ENCODE data around the gene MRPL55.
A peak's percentile ranks its signal among the peaks of the same experiment; 100 is the strongest.

Gene MRPL55

GRCh38 chr1:228100822-228101613 is 8.1 kb downstream of the MRPL55 start:
- DNase-seq: no peak

- DNase-seq: no peak
Measured at GRCh38 chr1:228099331-228099732, 9.8 kb downstream of the MRPL55 start.

GRCh38 chr1:228098323-228098931 is 10.7 kb downstream of the MRPL55 start:
- no peak for DNase-seq

- DNase-seq: no peak
Measured at GRCh38 chr1:228097333-228098081, 11.6 kb downstream of the MRPL55 start.

- DNase-seq: no peak
Measured at GRCh38 chr1:228096416-228097332, 12.4 kb downstream of the MRPL55 start.

- no peak for DNase-seq
Measured at GRCh38 chr1:228095938-228096337, 13.2 kb downstream of the MRPL55 start.

- DNase-seq: no peak
Measured at GRCh38 chr1:228095161-228095560, 13.9 kb downstream of the MRPL55 start.

GRCh38 chr1:228094432-228095016 is 14.6 kb downstream of the MRPL55 start:
- DNase-seq: no peak

- no peak for DNase-seq
Measured at GRCh38 chr1:228093050-228093906, 15.8 kb downstream of the MRPL55 start.

- DNase-seq: no peak
Measured at GRCh38 chr1:228092342-228093049, 16.6 kb downstream of the MRPL55 start.

- DNase-seq: no peak
Measured at GRCh38 chr1:228091084-228091483, 18.0 kb downstream of the MRPL55 start.

GRCh38 chr1:228090613-228091081 is 18.5 kb downstream of the MRPL55 start:
- DNase-seq: no peak

GRCh38 chr1:228089519-228090380 is 19.3 kb downstream of the MRPL55 start:
- no peak for DNase-seq

- DNase-seq: no peak
Measured at GRCh38 chr1:228088586-228089498, 20.3 kb downstream of the MRPL55 start.

- DNase-seq: peak in 1 of 2 experiments; percentile 15
Measured at GRCh38 chr1:228087771-228088251, 21.3 kb downstream of the MRPL55 start.

GRCh38 chr1:228085287-228085951 is 23.7 kb downstream of the MRPL55 start:
- no peak for DNase-seq

GRCh38 chr1:228084797-228085196 is 24.3 kb downstream of the MRPL55 start:
- DNase-seq: no peak

GRCh38 chr1:228084325-228084724 is 24.8 kb downstream of the MRPL55 start:
- DNase-seq: no peak

Measured in stimulated activated CD4-positive, alpha-beta T cell treated with anti-CD3 and anti-CD28 coated beads, Interleukin-4, amount 100 ng/mL, for 4 hours (primary cell).